Peyer's patch (tissue), 4 donors: Measurements from ENCODE around the gene THAP10.

ENCODE experiments used
- POLR2A ChIP-seq, 2 donors: fragments of 450-650 bp; IDR thresholded peaks; one replicate each; pipeline ENCODE4 v1.5.1; 2017; ENCODE audit warnings: antibody characterized with exemption in 2 of 2, mild to moderate bottlenecking in 2 of 2, moderate library complexity in 2 of 2
- TF ChIP-seq, protein P1 (sequence below), 6 experiments: fragments of 450-650 bp in 4 of 6; fragments of 200-600 bp in 2 of 6; sonication (generic) in 1 of 6; IDR thresholded peaks; one replicate each; pipeline ENCODE4 v1.5.1; 2017 to 2019; ENCODE audit warnings: antibody characterized with exemption in 6 of 6, mild to moderate bottlenecking in 3 of 6, moderate library complexity in 1 of 6

DNA sequence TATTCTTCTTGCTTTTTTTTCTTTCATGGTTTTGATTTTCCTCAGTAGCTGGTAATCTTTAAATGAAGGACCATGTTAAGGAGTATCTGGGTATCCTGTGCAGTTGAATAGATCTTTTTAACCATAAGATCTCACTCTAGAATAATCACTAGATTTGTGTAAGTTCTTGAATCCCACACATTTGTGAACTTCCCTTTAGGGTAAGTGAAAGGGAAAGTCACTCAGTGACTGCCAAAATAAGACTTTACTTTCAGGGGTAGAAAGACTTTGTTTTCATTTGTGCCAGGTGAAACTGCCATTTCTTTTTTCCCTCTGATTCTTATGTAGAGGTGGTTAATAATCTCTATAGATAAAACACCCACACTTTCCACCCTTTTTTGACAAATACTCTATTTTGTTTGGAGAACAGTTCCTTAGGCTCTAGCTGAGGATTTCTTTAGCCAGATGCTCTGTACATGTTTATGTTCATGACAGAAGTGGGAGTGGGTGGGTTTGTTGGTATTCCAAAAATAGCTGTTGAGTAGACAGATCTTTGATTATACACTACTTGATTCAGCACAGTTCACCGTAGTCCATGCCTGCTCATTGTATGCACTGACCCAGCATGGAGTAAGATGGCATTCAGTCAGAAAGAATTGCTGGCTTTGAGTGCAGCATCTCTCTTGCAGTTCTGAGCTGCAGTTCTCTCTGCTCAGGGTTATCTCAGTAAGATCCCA is 28.9 kb upstream of the THAP10 start:
- TF ChIP-seq, protein P1, sequence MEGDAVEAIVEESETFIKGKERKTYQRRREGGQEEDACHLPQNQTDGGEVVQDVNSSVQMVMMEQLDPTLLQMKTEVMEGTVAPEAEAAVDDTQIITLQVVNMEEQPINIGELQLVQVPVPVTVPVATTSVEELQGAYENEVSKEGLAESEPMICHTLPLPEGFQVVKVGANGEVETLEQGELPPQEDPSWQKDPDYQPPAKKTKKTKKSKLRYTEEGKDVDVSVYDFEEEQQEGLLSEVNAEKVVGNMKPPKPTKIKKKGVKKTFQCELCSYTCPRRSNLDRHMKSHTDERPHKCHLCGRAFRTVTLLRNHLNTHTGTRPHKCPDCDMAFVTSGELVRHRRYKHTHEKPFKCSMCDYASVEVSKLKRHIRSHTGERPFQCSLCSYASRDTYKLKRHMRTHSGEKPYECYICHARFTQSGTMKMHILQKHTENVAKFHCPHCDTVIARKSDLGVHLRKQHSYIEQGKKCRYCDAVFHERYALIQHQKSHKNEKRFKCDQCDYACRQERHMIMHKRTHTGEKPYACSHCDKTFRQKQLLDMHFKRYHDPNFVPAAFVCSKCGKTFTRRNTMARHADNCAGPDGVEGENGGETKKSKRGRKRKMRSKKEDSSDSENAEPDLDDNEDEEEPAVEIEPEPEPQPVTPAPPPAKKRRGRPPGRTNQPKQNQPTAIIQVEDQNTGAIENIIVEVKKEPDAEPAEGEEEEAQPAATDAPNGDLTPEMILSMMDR (IDR thresholded peaks at IDR 0.05), result no peak
- no peak for TF ChIP-seq POLR2A (IDR thresholded peaks at IDR 0.05)
